K562 (cell line): Measurements from ENCODE around the gene POLD3. TPM values are rescaled to one million over a fixed set of nuclear protein-coding genes. Genes with fewer than 3 reads are reported as not detected.

Experiments
- ATAC-seq: fragments of 200-7000 bp; cut with Tn5 transposase; 3 replicates; pipeline ENCODE4 v1.9.1; 2020; ENCODE audit warnings: moderate library complexity
- BruUV-seq: library from RNA; stranded (reverse); fragments of 400-500 nt; replicated peaks from 2 replicates; lab custom pipeline; 2021; lab: Mats Ljungman, UMichigan
- CTCF ChIA-PET: fragments of 300-600 bp; formaldehyde crosslinking; extraction: SDS; loops from one replicate; lab custom pipeline; 2021; ENCODE audit warnings: low intra/inter-chr PET ratio; lab: Yijun Ruan, JAX
- POLR2A ChIA-PET: fragments of 300-600, 350-650 bp; sonication (Branson Sonifier 250); formaldehyde crosslinking; extraction: SDS; loops from one replicate; lab custom pipeline; 2021; ENCODE audit warnings: antibody characterized with exemption, inconsistent platforms; lab: Yijun Ruan, JAX
- DNase-seq, 4 experiments: peaks; one replicate each; pipeline versions ENCODE4 v3.0.0 to v3.0.0-alpha.2; 2011 to 2018; ENCODE audit warnings: low spot score in 3 of 4, mixed read lengths in 3 of 4; ENCODE audit errors: extremely low read depth in 1 of 4
- FAIRE-seq: peaks from 2 replicates; lab custom pipeline; 2011; peaks lifted over from hg19 to GRCh38; lab: Jason Lieb, UNC
- H2AFZ ChIP-seq: 2 replicates; pipeline ENCODE4 v1.6.0; 2011; ENCODE audit warnings: low read depth, low read length, control low read depth, inconsistent platforms
- H3K27ac ChIP-seq: fragments of 200-600 bp; 3 replicates; pipeline ENCODE4 v1.8.0; 2011; ENCODE audit warnings: low read depth, mild to moderate bottlenecking, control low read depth, inconsistent platforms, low read length, moderate library complexity, mixed read lengths; ENCODE audit errors: extremely low read depth
- H3K27me3 ChIP-seq, 2 experiments: fragments of 300-600 bp in 1 of 2; 2 replicates in 1 of 2; 3 replicates in 1 of 2; pipeline versions ENCODE4 v1.6.0 to v1.8.0; 2011; ENCODE audit warnings: inconsistent platforms in 2 of 2, low read length in 2 of 2, mild to moderate bottlenecking in 1 of 2, mixed read lengths in 1 of 2, moderate library complexity in 1 of 2; ENCODE audit not compliant: control insufficient read depth in 2 of 2, insufficient read depth in 2 of 2
- H3K36me3 ChIP-seq: fragments of 300-600 bp; 3 replicates; pipeline ENCODE4 v1.8.0; 2011; ENCODE audit warnings: mild to moderate bottlenecking, low read length, inconsistent platforms; ENCODE audit not compliant: control insufficient read depth, insufficient read depth
- H3K4me1 ChIP-seq, 2 experiments: fragments of 200-600 bp in 1 of 2; replicated peaks in 1 of 2; 2 replicates in 1 of 2; 3 replicates in 1 of 2; pipeline versions ENCODE4 v1.5.1 to v1.8.0; 2011; ENCODE audit warnings: inconsistent platforms in 2 of 2, low read length in 2 of 2, mild to moderate bottlenecking in 1 of 2, mixed read lengths in 1 of 2, moderate library complexity in 1 of 2; ENCODE audit not compliant: control insufficient read depth in 2 of 2, insufficient read depth in 2 of 2
- H3K4me2 ChIP-seq: 2 replicates; pipeline ENCODE4 v1.6.1; 2011; ENCODE audit warnings: low read length, control low read depth, inconsistent platforms, mixed read lengths; ENCODE audit not compliant: insufficient read depth
- H3K4me3 ChIP-seq: fragments of 200-600 bp; sonication (generic), shearing (Covaris generic); 2 replicates; pipeline ENCODE4 v1.5.1; 2016; ENCODE audit warnings: control low read depth, inconsistent platforms
- H3K79me2 ChIP-seq: fragments of 200-600 bp; 3 replicates; pipeline ENCODE4 v1.8.0; 2011; ENCODE audit warnings: low read length, inconsistent platforms; ENCODE audit not compliant: control insufficient read depth, insufficient read depth
- H3K9ac ChIP-seq, 2 experiments: 2 replicates each; pipeline versions ENCODE4 v1.6.0 to v1.6.1; 2011; ENCODE audit warnings: low read depth in 2 of 2, low read length in 2 of 2, control low read depth in 1 of 2, inconsistent platforms in 1 of 2, mild to moderate bottlenecking in 1 of 2, mixed read lengths in 1 of 2; ENCODE audit not compliant: insufficient read depth in 1 of 2
- H3K9me1 ChIP-seq: one replicate; pipeline ENCODE4 v1.6.0; 2011; ENCODE audit warnings: inconsistent platforms, mild to moderate bottlenecking, low read length, moderate library complexity; ENCODE audit not compliant: control insufficient read depth, insufficient read depth
- H3K9me3 ChIP-seq: replicated peaks from 2 replicates; pipeline ENCODE4 v1.5.1; 2011; ENCODE audit warnings: low read depth, low read length, inconsistent platforms; ENCODE audit not compliant: control insufficient read depth, insufficient read depth
- H4K20me1 ChIP-seq: replicated peaks from 2 replicates; pipeline ENCODE4 v1.6.1; 2011; ENCODE audit warnings: low read length, inconsistent platforms, mixed read lengths; ENCODE audit not compliant: control insufficient read depth, insufficient read depth
- GTF2A2 ChIP-seq: IDR thresholded peaks from 2 replicates; pipeline ENCODE4 v1.6.1; 2016; ENCODE audit warnings: mild to moderate bottlenecking, missing genetic modification characterization, missing compliant biosample characterization
- MITF ChIP-seq: IDR thresholded peaks from 2 replicates; pipeline ENCODE4 v1.6.1; 2014; ENCODE audit warnings: antibody characterized with exemption
- MTF1 ChIP-seq: fragments of 250-450 bp; sonication (Bioruptor Pico); IDR thresholded peaks from 2 replicates; pipeline ENCODE4 v1.9.0; 2021; ENCODE audit warnings: moderate library complexity, mild to moderate bottlenecking, inconsistent platforms, borderline replicate concordance
- SMAD1 ChIP-seq: fragments of 150-350 bp; IDR thresholded peaks from 2 replicates; pipeline ENCODE4 v1.6.1; 2014; ENCODE audit warnings: low read length, low read depth; ENCODE audit not compliant: partially characterized antibody
- SMARCC2 ChIP-seq: fragments of 450-650 bp; IDR thresholded peaks from 2 replicates; pipeline ENCODE4 v1.6.1; 2017; ENCODE audit warnings: antibody characterized with exemption, moderate library complexity, mild to moderate bottlenecking, low read depth
- TEAD4 ChIP-seq, 2 experiments: sonication (generic) in 1 of 2; formaldehyde crosslinking in 1 of 2; IDR thresholded peaks; 2 replicates each; pipeline versions ENCODE4 v1.6.1 to v1.8.0; 2012 to 2022; ENCODE audit warnings: borderline replicate concordance in 1 of 2, inconsistent platforms in 1 of 2, low read length in 1 of 2, mild to moderate bottlenecking in 1 of 2, missing genetic modification reagents in 1 of 2
- WGBS: fragments of 100-300 bp; shearing (Covaris generic); methylation state at CpG from one replicate; pipeline ENCODE4 v1.1.6; 2016; ENCODE audit warnings: low coverage, mixed read lengths; ENCODE audit not compliant: insufficient coverage; ENCODE audit errors: missing lambda C conversion rate; 5-methylcytosine and 5-hydroxymethylcytosine counted together
- in situ Hi-C: fragments of 300-500 bp; cut with MboI; formaldehyde crosslinking; loops from 4 replicates; pipeline ENCODE4 v1.15.0; 2018; ENCODE audit warnings: inconsistent platforms, mixed read lengths
- intact Hi-C: fragments of 100-400 bp; cut with micrococcal nuclease; formaldehyde crosslinking; loops from 2 replicates; pipeline ENCODE4 v1.14.2; 2022
- polyA plus RNA-seq, 8 experiments: library from polyadenylated mRNA; depleted of rRNA in 4 of 8; stranded (reverse) in 5 of 8; unstranded in 3 of 8; fragments of >200 nt; fragmentation: Nextera tagmentation in 2 of 8; fragmentation: Illumina TruSeq in 1 of 8; extraction: Ambion mirVana in 2 of 8; extraction: Trizol in 1 of 8; gene quantifications; 2 replicates each; pipeline versions ENCODE4 v1.2.1 to v1.2.3, GENCODE V29; 2011 to 2014; ENCODE audit warnings: inconsistent platforms in 1 of 8, missing spikeins in 1 of 8
- total RNA-seq, 7 experiments: library from RNA; depleted of rRNA in 6 of 7; stranded (reverse); fragments of >200 nt in 6 of 7; fragmentation: Illumina TruSeq in 2 of 7; extraction: Trizol in 2 of 7; gene quantifications; 2 replicates each; pipeline versions ENCODE4 v1.2.1 to v1.2.3, GENCODE V29; 2011 to 2021; ENCODE audit warnings: low replicate concordance in 1 of 7
- TF ChIP-seq, protein P1 (sequence below): fragments of 450-650 bp; IDR thresholded peaks from 2 replicates; pipeline ENCODE4 v1.6.1; 2016; ENCODE audit warnings: antibody characterized with exemption

POLD3 gene
- total and polyA plus RNA-seq, 9 of the 15 experiments (the other 6 are each of a cell fraction or from before 2014, with no cell fraction given): 10.6 to 40.1 (median 24.6) TPM

GRCh38 chr11:74612877-74613276 lies 20.5 kb downstream of the POLD3 start:
- H3K36me3 ChIP-seq: peaks cover 46% of the 10 kb centered on the region
- H3K9me1 ChIP-seq: no peaks in the 10 kb centered on the region
- no peak overlapping the region for H3K4me3 ChIP-seq
- ChIA-PET CTCF (no interaction called here), POLR2A (interaction anchor here (0.7 kb wide), 1 partner anchor 114 kb away, joined by 3 read pairs; no protein-coding TSS in a partner anchor)
- TF ChIP-seq, protein P1, sequence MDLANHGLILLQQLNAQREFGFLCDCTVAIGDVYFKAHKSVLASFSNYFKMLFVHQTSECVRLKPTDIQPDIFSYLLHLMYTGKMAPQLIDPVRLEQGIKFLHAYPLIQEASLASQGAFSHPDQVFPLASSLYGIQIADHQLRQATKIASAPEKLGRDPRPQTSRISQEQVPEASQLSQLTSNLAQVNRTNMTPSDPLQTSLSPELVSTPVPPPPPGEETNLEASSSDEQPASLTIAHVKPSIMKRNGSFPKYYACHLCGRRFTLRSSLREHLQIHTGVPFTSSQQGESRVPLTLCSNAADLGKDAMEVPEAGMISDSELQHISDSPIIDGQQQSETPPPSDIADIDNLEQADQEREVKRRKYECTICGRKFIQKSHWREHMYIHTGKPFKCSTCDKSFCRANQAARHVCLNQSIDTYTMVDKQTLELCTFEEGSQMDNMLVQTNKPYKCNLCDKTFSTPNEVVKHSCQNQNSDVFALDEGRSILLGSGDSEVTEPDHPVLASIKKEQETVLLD: no peak
- TF ChIP-seq GTF2A2 (tag) (no peak), SMARCC2 (no peak), TEAD4 (IDR thresholded peaks at IDR 0.05; ENCODE audit: low read length) (no peak), TEAD4 (CRISPR knock-in tag; IDR thresholded peaks at IDR 0.05; ENCODE audit: borderline replicate concordance) (no peak), MTF1 (CRISPR knock-in tag) (no peak), MITF (no peak), SMAD1 (no peak)
- in situ Hi-C loops (no loop called here), intact Hi-C loops (loop anchor here (5.0 kb wide), 1 partner anchor 114 kb away; no protein-coding TSS in a partner anchor)
- H3K27me3 ChIP-seq: no peaks in the 10 kb centered on the region
- no TSS peak for BruUV-seq
- peaks cover 0 to 2% of the 10 kb centered on the region in 2 experiments; a peak in 1 of 5 replicates for H3K4me1 ChIP-seq
- H3K9me3 ChIP-seq: no peaks in the 10 kb centered on the region
- FAIRE-seq (no peak), ATAC-seq (no peak), DNase-seq (no peak)
- H2AFZ ChIP-seq: no peak overlapping the region
- H3K4me2 ChIP-seq: no peak overlapping the region
- 0 out of 2 replicates have a peak, but pooled peaks cover 2% of the 10 kb centered on the region for H4K20me1 ChIP-seq
- WGBS: 88% methylated on average over 3 of the region's 3 CpGs
- no peaks in the 10 kb centered on the region for H3K79me2 ChIP-seq
- no peak overlapping the region for H3K27ac ChIP-seq
- no peak overlapping the region for H3K9ac ChIP-seq
